Ishikawa (cell line): ENCODE results near the gene KCNC3.

Experiments
- CEBPB ChIP-seq: IDR thresholded peaks from 2 replicates; pipeline ENCODE4 v1.6.1; 2012
- CREB1 ChIP-seq: IDR thresholded peaks from 2 replicates; pipeline ENCODE4 v1.6.1; 2012; ENCODE audit warnings: low read depth
- EGR1 ChIP-seq: IDR thresholded peaks from 2 replicates; pipeline ENCODE4 v1.6.1; 2012
- EP300 ChIP-seq: IDR thresholded peaks from 2 replicates; pipeline ENCODE4 v1.6.1; 2012; ENCODE audit warnings: borderline replicate concordance
- FOXM1 ChIP-seq: IDR thresholded peaks from 2 replicates; pipeline ENCODE4 v1.6.1; 2012; ENCODE audit warnings: low read depth, borderline replicate concordance
- MAX ChIP-seq: IDR thresholded peaks from 2 replicates; pipeline ENCODE4 v1.6.1; 2012
- NFIC ChIP-seq: IDR thresholded peaks from 2 replicates; pipeline ENCODE4 v1.6.1; 2012
- RAD21 ChIP-seq: IDR thresholded peaks from 2 replicates; pipeline ENCODE4 v1.6.1; 2012; ENCODE audit warnings: low read depth
- REST ChIP-seq: IDR thresholded peaks from 2 replicates; pipeline ENCODE4 v1.6.1; 2012; ENCODE audit warnings: low read depth, mild to moderate bottlenecking
- TAF1 ChIP-seq: IDR thresholded peaks from 2 replicates; pipeline ENCODE4 v1.6.1; 2012; ENCODE audit warnings: low read depth, mild to moderate bottlenecking
- TCF12 ChIP-seq: IDR thresholded peaks from 2 replicates; pipeline ENCODE4 v1.6.1; 2012; ENCODE audit warnings: low read depth
- TEAD4 ChIP-seq: IDR thresholded peaks from 2 replicates; pipeline ENCODE4 v1.6.1; 2012
- USF1 ChIP-seq: IDR thresholded peaks from 2 replicates; pipeline ENCODE4 v1.6.1; 2012
- YY1 ChIP-seq: IDR thresholded peaks from 2 replicates; pipeline ENCODE4 v1.6.1; 2012; ENCODE audit warnings: low read depth
- ZBTB7A ChIP-seq: IDR thresholded peaks from 2 replicates; pipeline ENCODE4 v1.6.1; 2012; ENCODE audit warnings: low read depth

The KCNC3 gene

GRCh38 chr19:50365434-50366306 lies 36.5 kb upstream of the KCNC3 start, which contains the start of gene NAPSA:
Gene NAPSA, minus strand, starts transcription at chr19:50365639. Its CDS starts 18 bp downstream, at chr19:50365621.
- TF ChIP-seq YY1 (no peak), EGR1 (no peak), RAD21 (no peak), CEBPB (no peak), ZBTB7A (no peak), TEAD4 (no peak), TAF1 (no peak), USF1 (no peak), MAX (no peak), NFIC (no peak), REST (no peak), FOXM1 (no peak), CREB1 (no peak), EP300 (no peak), TCF12 (no peak)

- no peak for TF ChIP-seq REST
- no peak for TF ChIP-seq EP300
- no peak for TF ChIP-seq USF1
- TF ChIP-seq CEBPB, result no peak
Observed at GRCh38 chr19:50362656-50363424, 33.7 kb upstream of the KCNC3 start.

GRCh38 chr19:50362030-50362412 lies 32.8 kb upstream of the KCNC3 start:
- no peak for TF ChIP-seq ZBTB7A
- no peak for TF ChIP-seq CEBPB
- no peak for TF ChIP-seq EGR1
- TF ChIP-seq RAD21, result no peak
- no peak for TF ChIP-seq TEAD4
- no peak for TF ChIP-seq YY1
- no peak for TF ChIP-seq REST
- no peak for TF ChIP-seq FOXM1
- TF ChIP-seq USF1, result no peak
- no peak for TF ChIP-seq TAF1
- TF ChIP-seq NFIC, result no peak
- no peak for TF ChIP-seq EP300
- no peak for TF ChIP-seq TCF12
- no peak for TF ChIP-seq CREB1
- TF ChIP-seq MAX, result no peak
